ENCODE measurements around the gene AJUBA.

AJUBA gene

DNA sequence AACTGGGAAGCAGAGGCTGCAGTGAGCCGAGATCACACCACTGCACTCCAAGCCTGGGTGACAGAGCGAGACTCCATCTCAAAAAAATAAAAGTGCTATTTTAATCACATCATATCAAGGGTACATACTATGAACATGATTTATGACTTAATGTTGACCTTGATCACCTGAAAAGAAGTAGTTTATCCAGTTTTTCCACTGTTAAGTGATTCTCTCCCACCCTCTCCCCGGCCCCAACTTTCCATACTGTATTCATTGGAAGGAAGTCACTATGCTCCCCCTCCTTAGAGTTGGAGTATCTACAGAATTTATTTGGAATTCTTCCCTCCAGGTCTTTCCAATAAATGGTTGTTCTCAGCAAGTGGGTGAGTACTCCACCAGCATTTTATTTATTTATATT, 50.2 kb downstream of the AJUBA start:
- no peak for TF ChIP-seq CTCF (IDR thresholded peaks at IDR 0.05; ENCODE audit: control insufficient read depth, extremely low read depth, insufficient read depth)
- H3K4me3 ChIP-seq (ENCODE audit: low read depth, low read length) = no peak overlapping the region
- no peak for DNase-seq (ENCODE audit: low read depth)

DNA sequence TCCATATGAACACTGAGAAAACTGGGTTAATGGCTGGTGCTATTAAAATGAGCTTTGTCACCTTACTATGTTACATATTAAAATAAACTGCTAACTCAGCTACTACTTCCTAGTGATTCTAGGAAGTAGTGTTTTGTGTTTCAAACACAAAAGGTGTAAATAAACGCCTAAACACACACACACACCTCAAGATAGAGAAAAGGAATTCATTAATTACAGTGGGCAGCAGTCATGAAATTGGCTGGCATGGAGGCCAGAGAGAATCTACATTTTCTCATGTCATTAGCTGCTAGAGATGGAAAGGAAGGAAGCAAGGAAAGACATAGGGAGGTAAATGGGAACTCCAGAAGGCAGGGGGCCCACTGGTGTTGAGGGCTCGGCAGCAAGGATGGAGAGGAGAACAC, 52.4 kb downstream of the AJUBA start:
- TF ChIP-seq CTCF (IDR thresholded peaks at IDR 0.05; ENCODE audit: control insufficient read depth, extremely low read depth, insufficient read depth) = no peak
- no peak for DNase-seq (ENCODE audit: low read depth)
- peak overlapping the region; percentile 93 for H3K4me3 ChIP-seq (ENCODE audit: low read depth, low read length)

DNA sequence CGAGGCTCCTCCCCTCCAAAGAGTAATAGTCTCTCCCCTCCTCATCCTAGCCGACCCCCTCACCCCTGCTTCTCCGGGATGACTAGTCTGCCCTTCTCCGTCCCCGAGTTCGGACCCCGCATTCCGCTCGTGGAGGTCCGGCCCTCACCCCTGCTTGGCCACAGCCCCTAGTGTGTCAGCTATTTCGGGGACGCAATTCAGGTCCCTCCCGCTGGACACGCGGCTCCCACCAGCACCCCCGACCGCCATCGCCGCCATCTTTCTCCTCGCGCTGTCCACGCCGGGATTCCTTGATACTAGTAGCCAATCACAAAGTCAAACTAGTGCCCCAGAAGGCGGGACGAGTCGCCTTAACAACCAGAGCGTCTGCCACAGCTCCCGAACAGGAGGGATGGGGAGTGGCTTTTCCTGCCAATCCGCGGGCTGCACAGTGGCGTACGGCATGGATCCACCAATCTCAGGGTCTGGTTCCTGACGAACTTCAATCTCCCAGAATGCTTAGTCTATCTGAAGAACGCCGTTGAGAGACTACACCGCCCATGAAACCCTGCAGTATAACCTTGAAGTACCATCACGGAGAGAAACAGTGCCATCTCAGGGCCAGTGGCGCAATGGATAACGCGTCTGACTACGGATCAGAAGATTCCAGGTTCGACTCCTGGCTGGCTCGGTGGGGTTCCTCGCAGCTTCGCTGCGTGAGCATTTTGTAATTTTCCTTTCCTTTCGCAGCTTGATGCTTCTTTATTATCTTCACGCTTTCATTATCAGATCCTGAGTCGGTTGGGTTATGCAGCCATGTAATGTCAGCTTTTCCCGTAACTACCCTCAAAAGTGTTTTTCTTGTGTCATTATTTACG, 53.0 kb downstream of the AJUBA start, which contains the start of gene PRMT5:
Gene PRMT5 (minus strand): TSS at position 273 of the 857 bp plus-strand sequence. CDS start 15 bp downstream, at position 258.
- TF ChIP-seq CTCF (IDR thresholded peaks at IDR 0.05; ENCODE audit: control insufficient read depth, extremely low read depth, insufficient read depth) = peak; percentile 12; the same call in 1 of the 2 replicates
- DNase-seq (ENCODE audit: low read depth) = peak; percentile 99
- H3K4me3 ChIP-seq (ENCODE audit: low read depth, low read length) = peak within 1 kb of the TSS; percentile 93

- H3K4me3 ChIP-seq (ENCODE audit: low read depth, low read length) = peak overlapping the region; percentile 93
- TF ChIP-seq CTCF (IDR thresholded peaks at IDR 0.05; ENCODE audit: control insufficient read depth, extremely low read depth, insufficient read depth) = no peak
- no peak for DNase-seq (ENCODE audit: low read depth)
These were observed 53.9 kb downstream of the AJUBA start for GRCh38 chr14:22928237-22929103.

DNA sequence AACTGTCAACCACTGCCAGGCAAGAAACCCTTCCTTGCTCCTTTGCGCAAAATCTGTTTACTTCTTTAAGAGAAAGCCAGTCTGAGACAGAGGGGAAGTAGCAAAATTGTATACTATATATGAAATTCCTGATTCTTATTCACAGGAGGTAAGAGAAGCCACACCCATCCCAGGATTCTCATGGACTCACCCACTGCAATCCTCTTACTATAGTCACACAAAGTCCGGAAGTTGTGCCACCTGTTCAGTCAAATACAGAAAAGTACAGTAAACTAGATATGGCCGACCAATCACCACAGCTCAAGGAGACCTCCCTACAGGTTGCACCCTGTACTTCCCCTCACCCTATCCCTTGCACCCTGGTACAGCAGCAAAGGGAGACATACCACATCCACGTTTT, 56.0 kb downstream of the AJUBA start:
- no peak overlapping the region for H3K4me3 ChIP-seq (ENCODE audit: low read depth, low read length)
- no peak for TF ChIP-seq CTCF (IDR thresholded peaks at IDR 0.05; ENCODE audit: control insufficient read depth, extremely low read depth, insufficient read depth)
- DNase-seq (ENCODE audit: low read depth) = no peak

- no peak for DNase-seq (ENCODE audit: low read depth)
- no peak overlapping the region for H3K4me3 ChIP-seq (ENCODE audit: low read depth, low read length)
- no peak for TF ChIP-seq CTCF (IDR thresholded peaks at IDR 0.05; ENCODE audit: control insufficient read depth, extremely low read depth, insufficient read depth)
These were observed 56.8 kb downstream of the AJUBA start for GRCh38 chr14:22925513-22925912.
